Keratinocyte (primary cell): ENCODE data around the gene MALL. TPM values are rescaled to one million over a fixed set of nuclear protein-coding genes. Genes with fewer than 3 reads are reported as not detected.
A peak's percentile ranks its signal among the peaks of the same experiment; 100 is the strongest.
"Not testable (repeated sequence)": the region's sequence is repeated elsewhere in the genome, so short reads cannot be mapped to it uniquely, and the experiment has no call there.

Source experiments
- DNase-seq: peaks from one replicate; pipeline ENCODE4 v3.0.0-alpha.2; 2011; ENCODE audit warnings: low read depth, missing footprints, low spot score
- FAIRE-seq: peaks from 2 replicates; lab custom pipeline; 2011; peaks lifted over from hg19 to GRCh38; lab: Jason Lieb, UNC
- H2AFZ ChIP-seq: 2 replicates; pipeline ENCODE4 v1.6.0; 2012; ENCODE audit warnings: low read length, control low read depth, inconsistent platforms; ENCODE audit not compliant: control insufficient read depth
- H3K27ac ChIP-seq: 2 replicates; pipeline ENCODE4 v1.5.1; 2011; ENCODE audit warnings: low read length; ENCODE audit not compliant: control insufficient read depth, insufficient read depth
- H3K27me3 ChIP-seq: 3 replicates; pipeline ENCODE4 v1.6.0; 2011; ENCODE audit warnings: low read length; ENCODE audit not compliant: control insufficient read depth, insufficient read depth; ENCODE audit errors: extremely low read depth
- H3K36me3 ChIP-seq, 2 experiments: 2 replicates in 1 of 2; 3 replicates in 1 of 2; pipeline ENCODE4 v1.5.1; 2011; ENCODE audit warnings: low read length in 2 of 2, mild to moderate bottlenecking in 1 of 2; ENCODE audit not compliant: control insufficient read depth in 2 of 2, insufficient read depth in 2 of 2; ENCODE audit errors: extremely low read depth in 1 of 2
- H3K4me1 ChIP-seq: 3 replicates; pipeline ENCODE4 v1.5.1; 2011; ENCODE audit warnings: low read length; ENCODE audit not compliant: control insufficient read depth, insufficient read depth; ENCODE audit errors: extremely low read depth
- H3K4me2 ChIP-seq: 3 replicates; pipeline ENCODE4 v1.6.0; 2011; ENCODE audit warnings: low read depth, low read length; ENCODE audit not compliant: control insufficient read depth, insufficient read depth; ENCODE audit errors: extremely low read depth
- H3K4me3 ChIP-seq, 3 experiments: fragments of 200-600 bp in 1 of 3; sonication (generic) in 1 of 3; 2 replicates in 2 of 3; 3 replicates in 1 of 3; pipeline ENCODE4 v1.5.1; 2011 to 2016; ENCODE audit warnings: low read length in 3 of 3, mild to moderate bottlenecking in 3 of 3, control low read depth in 2 of 3, inconsistent platforms in 1 of 3, low read depth in 1 of 3, mixed read lengths in 1 of 3, mixed run types in 1 of 3, moderate library complexity in 1 of 3; ENCODE audit not compliant: control insufficient read depth in 2 of 3, insufficient read depth in 2 of 3; ENCODE audit errors: extremely low read depth in 1 of 3
- H3K79me2 ChIP-seq: 2 replicates; pipeline ENCODE4 v1.6.0; 2012; ENCODE audit warnings: low read length; ENCODE audit not compliant: control insufficient read depth, insufficient read depth
- H3K9ac ChIP-seq: 3 replicates; pipeline ENCODE4 v1.6.0; 2011; ENCODE audit warnings: low read length; ENCODE audit not compliant: control insufficient read depth, insufficient read depth; ENCODE audit errors: extremely low read depth
- H3K9me1 ChIP-seq: 3 replicates; pipeline ENCODE4 v1.6.0; 2011; ENCODE audit warnings: low read length; ENCODE audit not compliant: control insufficient read depth, insufficient read depth; ENCODE audit errors: extremely low read depth
- H3K9me3 ChIP-seq: 2 replicates; pipeline ENCODE4 v1.5.1; 2012; ENCODE audit warnings: low read depth, low read length; ENCODE audit not compliant: control insufficient read depth
- H4K20me1 ChIP-seq: 3 replicates; pipeline ENCODE4 v1.6.0; 2011; ENCODE audit warnings: low read length; ENCODE audit not compliant: control insufficient read depth, insufficient read depth; ENCODE audit errors: extremely low read depth
- EZH2 ChIP-seq: IDR thresholded peaks from one replicate; pipeline ENCODE4 v1.6.1; 2012; ENCODE audit warnings: inconsistent platforms, mild to moderate bottlenecking, low read length, moderate library complexity
- dilution Hi-C: fragments of 300-500 bp; cut with MboI; formaldehyde crosslinking; loops from one replicate; pipeline ENCODE4 v1.7.0; 2020; ENCODE audit warnings: low sequenced_read_pairs; ENCODE audit not compliant: extremely low pct_ligation_motif_present
- polyA minus RNA-seq, 3 experiments: library from RNA; depleted of rRNA, polyadenylated mRNA; stranded (reverse); fragments of >200 nt; gene quantifications; 1 replicate in 1 of 3; 2 replicates in 1 of 3; 3 replicates in 1 of 3; pipeline ENCODE4 v1.2.3, GENCODE V29; 2011
- polyA plus RNA-seq, 5 experiments: library from polyadenylated mRNA; depleted of rRNA in 3 of 5; stranded (reverse) in 3 of 5; stranded (forward) in 1 of 5; unstranded in 1 of 5; fragments of >200 nt; gene quantifications; 1 replicate in 1 of 5; 2 replicates in 3 of 5; 3 replicates in 1 of 5; pipeline versions ENCODE4 v1.2.1 to v1.2.3, GENCODE V29; 2011 to 2012; ENCODE audit warnings: missing spikeins in 2 of 5, low read depth in 1 of 5, low replicate concordance in 1 of 5
- TF ChIP-seq, protein P1 (sequence below), 3 experiments: IDR thresholded peaks in 1 of 3; conservative IDR thresholded peaks in 1 of 3; optimal IDR thresholded peaks in 1 of 3; 2 replicates in 2 of 3; 3 replicates in 1 of 3; pipeline versions ENCODE3 to v1.5.1; 2011; ENCODE audit warnings: low read length in 3 of 3, mild to moderate bottlenecking in 3 of 3, moderate library complexity in 2 of 3, control low read depth in 1 of 3, inconsistent platforms in 1 of 3; ENCODE audit not compliant: insufficient read depth in 2 of 3; ENCODE audit errors: extremely low read depth in 1 of 3

The MALL gene
- polyA plus RNA-seq (11.1 to 80.8 TPM (median 29.0 TPM) in 3 replicates), polyA minus RNA-seq (12.4 to 62.5 TPM (median 24.6 TPM) in 3 replicates)
- polyA plus RNA-seq (2011; ENCODE audit: low read depth) = 7.6 TPM
- polyA plus RNA-seq (2011; cell fraction: cytosol; rRNA removed) = 37.5 and 48.1 TPM in 2 replicates
- polyA plus RNA-seq (2011; cell fraction: nucleus; rRNA removed) = 22.1 and 22.4 TPM in 2 replicates
- polyA plus RNA-seq (2012; ENCODE audit: low replicate concordance) = 66.5 and 66.8 TPM in 2 replicates
- polyA minus RNA-seq (2011; cell fraction: cytosol; rRNA and poly(A)+ RNA removed) = 25.9 TPM
- 7.0 and 8.2 TPM in 2 replicates for polyA minus RNA-seq (2011; cell fraction: nucleus; rRNA and poly(A)+ RNA removed)

DNA sequence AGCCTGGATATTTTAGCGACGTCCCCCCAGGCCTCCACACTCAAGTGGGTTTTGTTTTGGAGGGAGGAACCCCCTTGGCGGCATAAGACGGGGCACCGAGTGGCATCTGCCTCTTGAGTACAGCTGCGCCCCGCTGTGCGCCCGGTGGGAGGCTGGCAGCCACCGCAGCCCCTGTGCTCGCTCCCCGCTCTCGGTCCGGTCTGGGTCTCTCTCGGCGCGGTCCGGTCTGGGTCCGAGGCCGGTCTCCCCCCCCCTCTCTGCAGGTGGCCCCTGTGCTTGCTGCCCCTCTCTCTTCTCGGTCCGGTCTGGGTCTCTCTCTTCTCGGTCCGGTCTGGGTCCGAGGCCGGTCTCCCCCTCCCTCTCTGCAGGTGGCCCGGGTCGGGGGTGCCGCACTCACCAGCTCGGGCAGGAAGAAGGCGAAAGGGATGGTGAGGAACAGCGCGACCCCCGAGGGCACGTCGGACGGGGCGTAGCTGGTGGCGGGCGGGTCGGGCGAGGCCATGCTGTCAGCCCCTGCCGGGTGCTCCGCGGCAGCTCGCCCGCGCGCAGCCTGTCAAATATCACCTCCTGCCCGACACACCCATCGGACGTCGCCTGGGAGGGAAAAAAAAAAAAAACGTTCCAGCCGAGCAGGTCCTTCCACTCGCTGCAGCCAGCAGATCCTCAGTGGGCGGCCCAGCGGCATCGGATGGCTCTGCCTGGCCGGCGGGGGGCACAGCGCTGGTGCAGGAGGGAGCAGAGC lies at the start of gene MALL:
MALL (minus strand) TSS at position 532 of the 742 bp plus-strand sequence; CDS start at position 502, 30 bp downstream.
- DNase-seq (no peak), FAIRE-seq (no peak)
- H3K79me2 ChIP-seq = peaks cover 49% of the 10 kb centered on the region
- H3K27me3 ChIP-seq = no peaks in the 10 kb centered on the region
- H3K4me1 ChIP-seq = peaks cover 24% of the 10 kb centered on the region
- no peak for TF ChIP-seq EZH2
- H4K20me1 ChIP-seq = no peaks in the 10 kb centered on the region
- H3K36me3 ChIP-seq = no peaks in the 10 kb centered on the region
- dilution Hi-C loops = no loop called here
- H2AFZ ChIP-seq = peak within 1 kb of the TSS; percentile 79
- peak within 1 kb of the TSS; percentile 80 for H3K27ac ChIP-seq
- H3K9me1 ChIP-seq = no peaks in the 10 kb centered on the region
- H3K4me3 ChIP-seq = peak within 1 kb of the TSS; percentile 81 to 88 (median 81)
- H3K9me3 ChIP-seq = no peaks in the 10 kb centered on the region
- peak within 1 kb of the TSS; percentile 86 for H3K9ac ChIP-seq
- H3K4me2 ChIP-seq = peak within 1 kb of the TSS; percentile 99

DNA sequence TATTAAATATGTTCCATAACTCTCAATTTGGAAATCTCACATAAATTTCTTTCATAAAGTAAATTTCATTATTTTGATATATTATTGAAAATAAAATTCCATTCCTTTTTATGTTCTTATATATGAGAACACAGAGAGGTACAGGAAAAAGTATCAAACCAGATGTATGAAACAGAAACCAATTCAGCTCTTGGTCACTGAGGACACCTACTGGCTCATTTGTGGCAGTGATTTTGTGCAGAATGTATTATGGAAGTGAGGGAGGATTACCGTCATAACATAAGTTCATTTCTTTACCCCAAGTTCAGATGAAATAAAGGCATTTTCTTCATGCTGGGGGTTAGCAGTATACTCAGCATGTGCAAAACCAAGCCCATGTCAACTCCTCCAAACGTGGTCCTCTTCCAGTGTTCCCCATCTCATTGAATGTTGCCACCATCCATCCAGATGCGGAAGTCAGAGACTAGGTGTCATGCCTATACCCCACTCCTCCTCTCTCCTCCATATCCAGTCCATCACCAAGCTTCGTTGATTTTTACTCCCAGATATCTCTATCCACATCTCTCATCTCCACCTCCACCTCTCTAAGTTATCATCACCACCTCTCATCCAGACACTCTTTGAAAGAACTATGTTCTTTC lies 41.7 kb upstream of the MALL start:
- peak overlapping the region; percentile 34 for H2AFZ ChIP-seq
- H3K9ac ChIP-seq = no peak overlapping the region
- peak; percentile 82 for FAIRE-seq
- dilution Hi-C loops = no loop called here
- H4K20me1 ChIP-seq = no peaks in the 10 kb centered on the region
- H3K4me1 ChIP-seq = peaks cover 2% of the 10 kb centered on the region
- peak; percentile 36 for DNase-seq
- H3K79me2 ChIP-seq = no peaks in the 10 kb centered on the region
- no peak overlapping the region for H3K4me2 ChIP-seq
- no peaks in the 10 kb centered on the region for H3K36me3 ChIP-seq
- no peak overlapping the region for H3K27ac ChIP-seq
- TF ChIP-seq, protein P1, sequence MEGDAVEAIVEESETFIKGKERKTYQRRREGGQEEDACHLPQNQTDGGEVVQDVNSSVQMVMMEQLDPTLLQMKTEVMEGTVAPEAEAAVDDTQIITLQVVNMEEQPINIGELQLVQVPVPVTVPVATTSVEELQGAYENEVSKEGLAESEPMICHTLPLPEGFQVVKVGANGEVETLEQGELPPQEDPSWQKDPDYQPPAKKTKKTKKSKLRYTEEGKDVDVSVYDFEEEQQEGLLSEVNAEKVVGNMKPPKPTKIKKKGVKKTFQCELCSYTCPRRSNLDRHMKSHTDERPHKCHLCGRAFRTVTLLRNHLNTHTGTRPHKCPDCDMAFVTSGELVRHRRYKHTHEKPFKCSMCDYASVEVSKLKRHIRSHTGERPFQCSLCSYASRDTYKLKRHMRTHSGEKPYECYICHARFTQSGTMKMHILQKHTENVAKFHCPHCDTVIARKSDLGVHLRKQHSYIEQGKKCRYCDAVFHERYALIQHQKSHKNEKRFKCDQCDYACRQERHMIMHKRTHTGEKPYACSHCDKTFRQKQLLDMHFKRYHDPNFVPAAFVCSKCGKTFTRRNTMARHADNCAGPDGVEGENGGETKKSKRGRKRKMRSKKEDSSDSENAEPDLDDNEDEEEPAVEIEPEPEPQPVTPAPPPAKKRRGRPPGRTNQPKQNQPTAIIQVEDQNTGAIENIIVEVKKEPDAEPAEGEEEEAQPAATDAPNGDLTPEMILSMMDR (optimal IDR thresholded peaks at IDR 0.05 in 1 of 3, IDR thresholded peaks at IDR 0.05 in 1 of 3, conservative IDR thresholded peaks at IDR 0.05 in 1 of 3; ENCODE audit: extremely low read depth in 1 of 3, insufficient read depth in 2 of 3, low read length in 3 of 3) = peak; percentile 69 to 89 (median 73)
- no peak for TF ChIP-seq EZH2
- H3K4me3 ChIP-seq = no peak overlapping the region
- peaks cover 8% of the 10 kb centered on the region for H3K9me3 ChIP-seq
- H3K9me1 ChIP-seq = no peaks in the 10 kb centered on the region
- no peaks in the 10 kb centered on the region for H3K27me3 ChIP-seq

DNA sequence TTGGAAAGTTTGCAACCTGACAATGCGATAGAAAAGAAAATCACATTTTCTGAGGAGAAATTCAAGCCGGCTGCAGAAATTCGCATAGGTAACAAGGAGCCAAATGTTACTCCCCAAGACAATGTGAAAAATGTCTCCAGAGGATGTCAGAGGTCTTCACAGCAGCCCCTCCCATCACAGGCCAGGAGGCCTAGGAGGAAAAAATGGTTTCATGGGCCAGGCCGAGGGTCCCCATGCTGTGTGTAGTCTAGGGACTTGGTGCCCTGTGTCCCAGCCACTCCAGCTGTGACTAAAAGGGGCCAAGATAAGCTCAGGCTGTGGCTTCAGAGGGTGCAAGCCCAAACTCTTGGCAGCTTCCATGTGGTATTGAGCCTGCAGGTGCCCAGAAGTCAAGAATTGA lies 39.2 kb upstream of the MALL start:
- DNase-seq, H2AFZ ChIP-seq, dilution Hi-C loops, H3K79me2 ChIP-seq, H3K4me3 ChIP-seq, H4K20me1 ChIP-seq, H3K27me3 ChIP-seq, H3K4me2 ChIP-seq, H3K9me3 ChIP-seq, H3K9me1 ChIP-seq, H3K27ac ChIP-seq, H3K36me3 ChIP-seq, FAIRE-seq, H3K4me1 ChIP-seq, H3K9ac ChIP-seq: not testable (repeated sequence)

DNA sequence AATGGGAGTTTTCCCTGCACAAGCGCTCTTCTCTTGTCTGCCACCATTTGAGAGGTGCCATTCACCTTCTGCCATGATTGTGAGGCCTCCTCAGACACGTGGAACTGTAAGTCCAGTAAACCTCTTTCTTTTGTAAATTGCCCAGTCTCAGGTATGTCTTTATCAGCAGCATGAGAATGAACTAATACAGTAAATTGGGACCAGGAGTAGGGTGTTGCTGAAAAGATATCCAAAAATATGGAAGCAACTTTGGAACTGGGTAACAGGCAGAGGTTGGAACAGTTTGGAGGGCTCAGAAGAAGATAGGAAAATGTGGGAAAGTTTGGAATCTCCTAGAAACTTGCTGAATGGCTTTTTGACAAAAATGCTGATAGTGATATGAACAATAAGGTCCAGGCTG lies 38.6 kb upstream of the MALL start:
- H3K4me3 ChIP-seq, H3K79me2 ChIP-seq, H3K9ac ChIP-seq, H3K27ac ChIP-seq, H3K36me3 ChIP-seq, FAIRE-seq, H3K4me2 ChIP-seq, H2AFZ ChIP-seq, H3K27me3 ChIP-seq, H3K9me1 ChIP-seq, H3K9me3 ChIP-seq, H4K20me1 ChIP-seq, dilution Hi-C loops, DNase-seq: not testable (repeated sequence)
- peaks cover 14% of the 10 kb centered on the region for H3K4me1 ChIP-seq
